A549 (cell line): ENCODE measurements around the gene NACC2. TPM values are rescaled to one million over a fixed set of nuclear protein-coding genes. Genes with fewer than 3 reads are reported as not detected.

ENCODE experiments used
- ATAC-seq, 2 experiments: fragments of 200-7000 bp in 1 of 2; fragments of >200 bp in 1 of 2; cut with Nextera tagmentation in 1 of 2; cut with Tn5 transposase in 1 of 2; 3 replicates each; pipeline versions ENCODE4 v1.8.0 to v1.9.1; 2018 to 2020; ENCODE audit warnings: mild to moderate bottlenecking in 1 of 2, moderate library complexity in 1 of 2
- CTCF ChIA-PET: fragments of 300-600 bp; sonication (Branson Sonifier 250); formaldehyde crosslinking; extraction: SDS; loops from one replicate; lab custom pipeline; 2021; ENCODE audit warnings: antibody characterized with exemption, inconsistent platforms; lab: Yijun Ruan, JAX
- POLR2A ChIA-PET: fragments of 350-600 bp; formaldehyde crosslinking; extraction: SDS; loops from one replicate; lab custom pipeline; 2021; ENCODE audit warnings: antibody characterized with exemption, inconsistent platforms; lab: Yijun Ruan, JAX
- DNase-seq, 2 experiments: peaks; one replicate each; pipeline versions ENCODE4 v3.0.0 to v3.0.0-alpha.2; 2011 to 2016; ENCODE audit warnings: low read depth in 1 of 2, low spot score in 1 of 2
- FAIRE-seq: peaks from 2 replicates; lab custom pipeline; 2011; peaks lifted over from hg19 to GRCh38; lab: Jason Lieb, UNC
- H3K27ac ChIP-seq, 2 experiments: fragments of >200 bp; sonication (Bioruptor Twin); formaldehyde crosslinking; 3 replicates each; pipeline ENCODE4 v1.5.1; 2016 to 2017
- H3K4me1 ChIP-seq: fragments of >200 bp; sonication (Bioruptor Twin); formaldehyde crosslinking; 3 replicates; pipeline ENCODE4 v1.6.1; 2016
- H3K4me2 ChIP-seq: fragments of >200 bp; sonication (Bioruptor Twin); formaldehyde crosslinking; 3 replicates; pipeline ENCODE4 v1.6.1; 2016
- H3K4me3 ChIP-seq: fragments of >200 bp; sonication (Bioruptor Twin); formaldehyde crosslinking; 3 replicates; pipeline ENCODE4 v1.5.1; 2016
- H3K9me3 ChIP-seq: fragments of >200 bp; sonication (Bioruptor Twin); formaldehyde crosslinking; 3 replicates; pipeline ENCODE4 v1.6.1; 2016
- ATOH8 ChIP-seq: fragments of 250-450 bp; sonication (Bioruptor Pico); IDR thresholded peaks from 2 replicates; pipeline ENCODE4 v1.5.0; 2020; ENCODE audit warnings: low read depth, mild to moderate bottlenecking, moderate library complexity
- BCL3 ChIP-seq: fragments of >200 bp; sonication (Bioruptor Twin); formaldehyde crosslinking; IDR thresholded peaks from 3 replicates; pipeline ENCODE4 v1.6.1; 2016
- CEBPB ChIP-seq, 2 experiments: fragments of >200 bp in 1 of 2; sonication (Bioruptor Twin) in 1 of 2; formaldehyde crosslinking in 1 of 2; IDR thresholded peaks; 2 replicates each; pipeline ENCODE4 v1.6.1; 2012 to 2016
- CTCF ChIP-seq: fragments of >200 bp; sonication (Bioruptor Twin); formaldehyde crosslinking; IDR thresholded peaks from 3 replicates; pipeline ENCODE4 v1.5.1; 2016
- ELK1 ChIP-seq: fragments of 150-350 bp; IDR thresholded peaks from 2 replicates; pipeline ENCODE4 v1.6.1; 2014; ENCODE audit warnings: low read depth, mild to moderate bottlenecking, low read length
- FOSL2 ChIP-seq, 2 experiments: fragments of 450-650 bp in 1 of 2; fragments of >200 bp in 1 of 2; sonication (Bioruptor Twin) in 1 of 2; formaldehyde crosslinking; IDR thresholded peaks; 2 replicates each; pipeline versions ENCODE4 v1.5.0 to v1.6.1; 2016 to 2020; ENCODE audit warnings: mild to moderate bottlenecking in 1 of 2, moderate library complexity in 1 of 2
- GATA3 ChIP-seq: IDR thresholded peaks from 2 replicates; pipeline ENCODE4 v1.6.1; 2012; ENCODE audit warnings: borderline replicate concordance
- HOXA7 ChIP-seq: fragments of 250-450 bp; sonication (Bioruptor Pico); IDR thresholded peaks from 2 replicates; pipeline ENCODE4 v1.5.0; 2020; ENCODE audit warnings: mild to moderate bottlenecking, moderate library complexity
- KDM5A ChIP-seq: fragments of 200-600 bp; sonication (generic); IDR thresholded peaks from 2 replicates; pipeline ENCODE4 v1.6.1; 2016; ENCODE audit warnings: antibody characterized with exemption, mild to moderate bottlenecking
- MAZ ChIP-seq: fragments of 150-350 bp; IDR thresholded peaks from 2 replicates; pipeline ENCODE4 v1.6.1; 2014; ENCODE audit warnings: antibody characterized with exemption, low read depth, low read length, borderline replicate concordance
- NFE2L2 ChIP-seq: fragments of 150-350 bp; conservative IDR thresholded peaks from 2 replicates; pipeline ENCODE4 v1.6.1; 2014; ENCODE audit warnings: low read length
- NR3C1 ChIP-seq: fragments of >200 bp; sonication (Bioruptor Twin); formaldehyde crosslinking; IDR thresholded peaks from 3 replicates; pipeline ENCODE4 v1.6.1; 2017
- PBX3 ChIP-seq: IDR thresholded peaks from 2 replicates; pipeline ENCODE4 v1.6.1; 2012
- POLR2AphosphoS2 ChIP-seq: conservative IDR thresholded peaks from 2 replicates; pipeline ENCODE4 v1.6.1; 2012; ENCODE audit warnings: low read length, improper control_type of control experiment, inconsistent platforms
- RARB ChIP-seq: fragments of 250-450 bp; sonication (Bioruptor Pico); IDR thresholded peaks from 2 replicates; pipeline ENCODE4 v1.8.0; 2021; ENCODE audit warnings: mild to moderate bottlenecking, moderate library complexity
- RCOR1 ChIP-seq: fragments of 150-350 bp; IDR thresholded peaks from 2 replicates; pipeline ENCODE4 v1.6.1; 2014; ENCODE audit warnings: antibody characterized with exemption, low read length, low read depth
- RNF2 ChIP-seq: fragments of 200-600 bp; sonication (generic); IDR thresholded peaks from 2 replicates; pipeline ENCODE4 v1.6.1; 2016; ENCODE audit warnings: low read depth, mild to moderate bottlenecking, antibody characterized with exemption, moderate library complexity, borderline replicate concordance
- SMC3 ChIP-seq: fragments of >200 bp; sonication (Bioruptor Twin); formaldehyde crosslinking; IDR thresholded peaks from 3 replicates; pipeline ENCODE4 v1.6.1; 2018; ENCODE audit warnings: inconsistent platforms
- ZC3H11A ChIP-seq: fragments of 450-650 bp; IDR thresholded peaks from 2 replicates; pipeline ENCODE4 v1.6.1; 2014; ENCODE audit warnings: antibody characterized with exemption, mild to moderate bottlenecking
- WGBS: methylation state at CpG from one replicate; pipeline ENCODE4 v1.1.6; 2017; ENCODE audit errors: missing lambda C conversion rate; 5-methylcytosine and 5-hydroxymethylcytosine counted together
- polyA plus RNA-seq, 4 experiments: library from polyadenylated mRNA; depleted of rRNA in 3 of 4; stranded (reverse); fragments of >200 nt; fragmentation: RNase III in 1 of 4; extraction: RNeasy Plus Mini Kit Qiagen cat#74134 plus additional on column Dnase treatment in 1 of 4; gene quantifications; 2 replicates in 3 of 4; 3 replicates in 1 of 4; pipeline ENCODE4 v1.2.3, GENCODE V29; 2011 to 2017

NACC2 gene
- polyA plus RNA-seq, 2 of the 4 experiments (the other 2 are of a cell fraction) = 16.1 to 28.4 TPM

- 68% methylated on average over 11 of the region's 11 CpGs for WGBS
- CTCF ChIA-PET = interaction anchor here (1.2 to 14.0 kb wide), 2 partner anchors 23 to 159 kb away, joined by 4 to 220 read pairs; no protein-coding TSS in a partner anchor
- no peak for FAIRE-seq
Measured at GRCh38 chr9:135962696-135963307, 132.3 kb downstream of the NACC2 start.

GRCh38 chr9:135961811-135962695 is 133.0 kb downstream of the NACC2 start:
- Histone ChIP-seq H3K4me3 (peak overlapping the region; percentile 19), H3K4me1 (peaks cover 12% of the 10 kb centered on the region; the same call in 2 of the 3 replicates), H3K4me2 (peak overlapping the region; percentile 72), H3K9me3 (no peaks in the 10 kb centered on the region), H3K27ac (peak overlapping the region; percentile 9 to 28; a peak in 1 of 6 replicates)
- ChIA-PET POLR2A (interaction anchor here (1.0 kb wide), 1 partner anchor 55 kb away, joined by 4 read pairs; the partner anchor contains the start of gene CAMSAP1), CTCF (interaction anchor here (0.7 to 14.0 kb wide), 4 partner anchors 40 to 160 kb away, joined by 3 to 220 read pairs (median 4); no protein-coding TSS in a partner anchor)
- FAIRE-seq = no peak
- no peak for DNase-seq
- 48% methylated on average over 15 of the region's 15 CpGs for WGBS
- TF ChIP-seq NR3C1 = no peak
- TF ChIP-seq GATA3 = no peak
- TF ChIP-seq CEBPB (IDR thresholded peaks at IDR 0.05) = no peak
- no peak for TF ChIP-seq SMC3
- TF ChIP-seq ATOH8 = no peak
- no peak for TF ChIP-seq POLR2AphosphoS2
- TF ChIP-seq RNF2 = no peak
- no peak for TF ChIP-seq PBX3
- TF ChIP-seq CTCF = no peak
- TF ChIP-seq BCL3 = no peak
- no peak for TF ChIP-seq KDM5A
- TF ChIP-seq ELK1 = no peak
- no peak for TF ChIP-seq NFE2L2
- TF ChIP-seq FOSL2 (IDR thresholded peaks at IDR 0.05) = no peak
- no peak for TF ChIP-seq FOSL2 (CRISPR knock-in tag; IDR thresholded peaks at IDR 0.05)
- no peak for TF ChIP-seq ZC3H11A
- no peak for TF ChIP-seq HOXA7 (CRISPR knock-in tag)
- no peak for TF ChIP-seq RCOR1
- TF ChIP-seq MAZ = no peak
- no peak for TF ChIP-seq RARB (CRISPR knock-in tag)
- no peak for ATAC-seq

More at GRCh38 chr9:135962696-135963307, 132.3 kb downstream of the NACC2 start:
- ATAC-seq (no peak), DNase-seq (no peak)
- Histone ChIP-seq H3K4me1 (peaks cover 14% of the 10 kb centered on the region; the same call in 2 of the 3 replicates), H3K4me3 (no peak overlapping the region), H3K4me2 (no peak overlapping the region), H3K27ac (no peak overlapping the region), H3K9me3 (no peaks in the 10 kb centered on the region)
- POLR2A ChIA-PET = no interaction called here
- TF ChIP-seq SMC3 = no peak
